Measurements from ENCODE around the gene SMIM14. TPM values are rescaled to one million over a fixed set of nuclear protein-coding genes. Genes with fewer than 3 reads are reported as not detected.
A peak's percentile ranks its signal among the peaks of the same experiment; 100 is the strongest.

Gene SMIM14
- total and polyA plus RNA-seq, 2 donors (not counting 1 experiment from before 2014, with no cell fraction given), result 39.0 to 41.4 TPM

DNA sequence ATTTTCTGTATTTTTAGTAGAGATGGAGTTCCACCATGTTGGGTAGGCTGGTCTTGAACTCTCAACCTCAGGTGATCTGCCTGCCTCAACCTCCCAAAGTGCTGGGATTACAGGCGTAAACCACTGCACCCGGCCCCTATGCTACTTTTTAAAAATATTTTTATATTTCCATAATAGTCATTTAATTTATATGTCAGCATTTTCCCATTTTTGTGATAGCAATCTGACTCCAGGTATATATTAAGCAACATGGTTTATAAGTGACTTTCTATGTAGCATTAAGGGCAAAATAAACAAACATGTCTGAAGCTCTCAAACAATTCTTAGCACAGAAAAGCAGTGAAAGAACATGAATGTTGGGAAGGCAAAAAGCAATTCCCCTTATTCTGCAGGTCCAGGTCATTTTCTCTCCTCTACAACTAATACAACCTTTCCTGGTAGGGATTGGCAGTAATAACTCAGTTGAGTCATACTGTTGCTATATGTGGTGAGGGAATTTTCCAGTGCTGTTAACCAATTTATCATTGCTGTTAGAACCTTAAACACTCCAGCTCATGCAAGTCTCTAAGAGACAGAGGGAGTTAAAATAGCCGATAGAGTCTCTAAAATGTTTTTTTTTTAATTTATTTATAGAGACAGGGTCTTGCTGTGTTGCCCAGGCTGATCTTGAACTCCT, 24.0 kb downstream of the SMIM14 start:
- H3K4me3 ChIP-seq (replicated peaks in 1 of 4; ENCODE audit: control extremely low read depth in 1 of 4, insufficient read depth in 1 of 4, low read depth in 3 of 4, low read length in 4 of 4), result no peak overlapping the region
- no peaks in the 10 kb centered on the region for H3K27me3 ChIP-seq (ENCODE audit: control insufficient read depth, insufficient read depth, low read length)
- H3K79me2 ChIP-seq (ENCODE audit: control insufficient read depth, insufficient read depth, low read length), result no peaks in the 10 kb centered on the region
- H3K9ac ChIP-seq (ENCODE audit: insufficient read depth, low read length), result no peak overlapping the region
- TF ChIP-seq CTCF (conservative IDR thresholded peaks at IDR 0.05 in 1 of 2, IDR thresholded peaks at IDR 0.05 in 1 of 2; ENCODE audit: low read depth in 1 of 2, low read length in 2 of 2) (no peak), EZH2 (IDR thresholded peaks at IDR 0.05; ENCODE audit: low read length, missing control alignments) (no peak)
- no peaks in the 10 kb centered on the region for H4K20me1 ChIP-seq (ENCODE audit: control insufficient read depth, extremely low read depth, insufficient read depth, low read length)
- no peaks in the 10 kb centered on the region for H3K36me3 ChIP-seq (ENCODE audit: control insufficient read depth, insufficient read depth, low read length)
- H3K4me1 ChIP-seq (ENCODE audit: control insufficient read depth, extremely low read depth, insufficient read depth, low read length), result peaks cover 7% of the 10 kb centered on the region
- H2AFZ ChIP-seq (ENCODE audit: low read length), result no peak overlapping the region
- H3K27ac ChIP-seq (ENCODE audit: insufficient read depth, low read length), result no peak overlapping the region
- H3K9me3 ChIP-seq (ENCODE audit: control insufficient read depth, insufficient read depth, low read depth, low read length), result no peaks in the 10 kb centered on the region
- no peak overlapping the region for H3K4me2 ChIP-seq (ENCODE audit: extremely low read depth, insufficient read depth, low read length)
- peak; percentile 80 to 93 for DNase-seq (ENCODE audit: low read depth in 2 of 2)

GRCh38 chr4:39613093-39613656, 25.5 kb downstream of the SMIM14 start:
- no peak overlapping the region for H3K9ac ChIP-seq (ENCODE audit: insufficient read depth, low read length)
- DNase-seq (ENCODE audit: low read depth in 2 of 2), result peak; percentile 54 to 59
- no peak overlapping the region for H3K27ac ChIP-seq (ENCODE audit: insufficient read depth, low read length)
- peaks cover 7% of the 10 kb centered on the region for H3K4me1 ChIP-seq (ENCODE audit: control insufficient read depth, extremely low read depth, insufficient read depth, low read length)
- H3K4me3 ChIP-seq (replicated peaks in 1 of 4; ENCODE audit: control extremely low read depth in 1 of 4, insufficient read depth in 1 of 4, low read depth in 3 of 4, low read length in 4 of 4), result no peak overlapping the region
- H3K9me3 ChIP-seq (ENCODE audit: control insufficient read depth, insufficient read depth, low read depth, low read length), result no peaks in the 10 kb centered on the region
- H3K79me2 ChIP-seq (ENCODE audit: control insufficient read depth, insufficient read depth, low read length), result no peaks in the 10 kb centered on the region
- TF ChIP-seq EZH2 (IDR thresholded peaks at IDR 0.05; ENCODE audit: low read length, missing control alignments) (no peak), CTCF (conservative IDR thresholded peaks at IDR 0.05 in 1 of 2, IDR thresholded peaks at IDR 0.05 in 1 of 2; ENCODE audit: low read depth in 1 of 2, low read length in 2 of 2) (no peak)
- H3K4me2 ChIP-seq (ENCODE audit: extremely low read depth, insufficient read depth, low read length), result peak overlapping the region; percentile 41
- H3K27me3 ChIP-seq (ENCODE audit: control insufficient read depth, insufficient read depth, low read length), result no peaks in the 10 kb centered on the region
- H2AFZ ChIP-seq (ENCODE audit: low read length), result no peak overlapping the region
- H3K36me3 ChIP-seq (ENCODE audit: control insufficient read depth, insufficient read depth, low read length), result no peaks in the 10 kb centered on the region
- H4K20me1 ChIP-seq (ENCODE audit: control insufficient read depth, extremely low read depth, insufficient read depth, low read length), result no peaks in the 10 kb centered on the region

DNA sequence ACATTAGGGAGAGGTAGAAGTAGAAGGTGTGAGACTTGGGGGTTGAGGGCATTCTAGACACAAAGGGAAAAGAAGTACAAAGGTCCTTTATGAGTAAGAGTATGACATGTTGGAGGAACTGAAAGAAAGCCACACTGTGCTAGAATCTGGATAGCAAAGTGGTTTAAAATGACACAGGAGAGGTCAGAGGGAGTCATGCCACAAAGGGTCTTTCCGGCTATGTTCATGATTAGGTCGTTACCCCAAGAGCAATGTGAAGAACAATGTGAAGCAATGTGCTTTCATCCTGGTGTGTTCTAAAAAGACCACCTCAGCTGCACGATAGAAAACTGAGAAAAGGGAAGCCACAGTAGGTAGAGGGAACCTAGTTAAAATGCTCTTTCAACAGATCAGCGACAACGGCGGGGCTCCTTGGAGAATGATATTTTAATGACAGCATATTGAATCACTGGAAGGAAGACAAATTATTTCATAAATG, 29.2 kb downstream of the SMIM14 start:
- Histone ChIP-seq H2AFZ (ENCODE audit: low read length) (no peak overlapping the region), H3K27me3 (ENCODE audit: control insufficient read depth, insufficient read depth, low read length) (no peaks in the 10 kb centered on the region), H3K4me1 (ENCODE audit: control insufficient read depth, extremely low read depth, insufficient read depth, low read length) (peaks cover 4% of the 10 kb centered on the region), H3K27ac (ENCODE audit: insufficient read depth, low read length) (no peak overlapping the region), H3K36me3 (ENCODE audit: control insufficient read depth, insufficient read depth, low read length) (no peaks in the 10 kb centered on the region), H3K9ac (ENCODE audit: insufficient read depth, low read length) (no peak overlapping the region), H3K79me2 (ENCODE audit: control insufficient read depth, insufficient read depth, low read length) (no peaks in the 10 kb centered on the region), H4K20me1 (ENCODE audit: control insufficient read depth, extremely low read depth, insufficient read depth, low read length) (no peaks in the 10 kb centered on the region), H3K4me3 (replicated peaks in 1 of 4; ENCODE audit: control extremely low read depth in 1 of 4, insufficient read depth in 1 of 4, low read depth in 3 of 4, low read length in 4 of 4) (no peak overlapping the region), H3K9me3 (ENCODE audit: control insufficient read depth, insufficient read depth, low read depth, low read length) (no peaks in the 10 kb centered on the region), H3K4me2 (ENCODE audit: extremely low read depth, insufficient read depth, low read length) (no peak overlapping the region)
- DNase-seq (ENCODE audit: low read depth in 2 of 2), result peak in 1 of 2 donors; percentile 16
- TF ChIP-seq EZH2 (IDR thresholded peaks at IDR 0.05; ENCODE audit: low read length, missing control alignments), result no peak
- TF ChIP-seq CTCF (conservative IDR thresholded peaks at IDR 0.05 in 1 of 2, IDR thresholded peaks at IDR 0.05 in 1 of 2; ENCODE audit: low read depth in 1 of 2, low read length in 2 of 2), result no peak
